ENCODE measurements around the gene DHRSX. TPM values are rescaled to one million over a fixed set of nuclear protein-coding genes. Genes with fewer than 3 reads are reported as not detected.
"Not testable (repeated sequence)": the region's sequence is repeated elsewhere in the genome, so short reads cannot be mapped to it uniquely, and the experiment has no call there.

Gene DHRSX
- total RNA-seq, 1 experiment from 2014 or later = 22.7 TPM

GRCh38 chrX:2320580-2321327 is 180.0 kb downstream of the DHRSX start:
- no peak for DNase-seq (ENCODE audit: low read depth)

GRCh38 chrX:2320089-2320488 is 180.7 kb downstream of the DHRSX start:
- DNase-seq (ENCODE audit: low read depth) = no peak

GRCh38 chrX:2318371-2318770 is 182.4 kb downstream of the DHRSX start:
- no peak for DNase-seq (ENCODE audit: low read depth)

- DNase-seq (ENCODE audit: low read depth) = no peak
Observed at GRCh38 chrX:2317527-2318055, 183.2 kb downstream of the DHRSX start.

- no peak for DNase-seq (ENCODE audit: low read depth)
Observed at GRCh38 chrX:2316534-2316933, 184.2 kb downstream of the DHRSX start.

- no peak for DNase-seq (ENCODE audit: low read depth)
Observed at GRCh38 chrX:2315434-2315833, 185.3 kb downstream of the DHRSX start.

- DNase-seq (ENCODE audit: low read depth) = no peak
Observed at GRCh38 chrX:2314831-2315365, 185.9 kb downstream of the DHRSX start.

GRCh38 chrX:2313864-2314640 is 186.7 kb downstream of the DHRSX start:
- no peak for DNase-seq (ENCODE audit: low read depth)

GRCh38 chrX:2312061-2312591 is 188.7 kb downstream of the DHRSX start:
- DNase-seq (ENCODE audit: low read depth) = not testable (repeated sequence)

GRCh38 chrX:2311501-2311900 is 189.3 kb downstream of the DHRSX start:
- no peak for DNase-seq (ENCODE audit: low read depth)

- no peak for DNase-seq (ENCODE audit: low read depth)
Observed at GRCh38 chrX:2301901-2302300, 198.9 kb downstream of the DHRSX start.

- no peak for DNase-seq (ENCODE audit: low read depth)
Observed at GRCh38 chrX:2299871-2300270, 200.9 kb downstream of the DHRSX start.

GRCh38 chrX:2286731-2287130 is 214.0 kb downstream of the DHRSX start:
- DNase-seq (ENCODE audit: low read depth) = no peak

- DNase-seq (ENCODE audit: low read depth) = no peak
Observed at GRCh38 chrX:2284601-2285000, 216.2 kb downstream of the DHRSX start.

GRCh38 chrX:2284133-2284532 is 216.6 kb downstream of the DHRSX start:
- no peak for DNase-seq (ENCODE audit: low read depth)

GRCh38 chrX:2283111-2283859 is 217.5 kb downstream of the DHRSX start:
- peak; percentile 32 for DNase-seq (ENCODE audit: low read depth)

GRCh38 chrX:2282490-2283090 is 218.2 kb downstream of the DHRSX start:
- DNase-seq (ENCODE audit: low read depth) = no peak

GRCh38 chrX:2272337-2272736 is 228.4 kb downstream of the DHRSX start:
- no peak for DNase-seq (ENCODE audit: low read depth)

- not testable (repeated sequence) for DNase-seq (ENCODE audit: low read depth)
Observed at GRCh38 chrX:2271595-2271994, 229.2 kb downstream of the DHRSX start.

- DNase-seq (ENCODE audit: low read depth) = not testable (repeated sequence)
Observed at GRCh38 chrX:2270783-2271182, 230.0 kb downstream of the DHRSX start.

GRCh38 chrX:2267890-2268289 is 232.9 kb downstream of the DHRSX start:
- no peak for DNase-seq (ENCODE audit: low read depth)
